Astrocyte (in vitro differentiated cells and primary cell): ENCODE data around the gene TRIO.

ENCODE experiments used
- CTCF ChIP-seq: IDR thresholded peaks from 2 replicates; pipeline ENCODE4 v1.5.1; 2011; ENCODE audit warnings: low read depth, mild to moderate bottlenecking, inconsistent platforms, low read length, moderate library complexity; ENCODE audit not compliant: insufficient read depth
- EZH2 ChIP-seq: IDR thresholded peaks from 2 replicates; pipeline ENCODE4 v1.6.1; 2012; ENCODE audit warnings: mild to moderate bottlenecking, low read length, inconsistent platforms; ENCODE audit not compliant: insufficient read depth

DNA sequence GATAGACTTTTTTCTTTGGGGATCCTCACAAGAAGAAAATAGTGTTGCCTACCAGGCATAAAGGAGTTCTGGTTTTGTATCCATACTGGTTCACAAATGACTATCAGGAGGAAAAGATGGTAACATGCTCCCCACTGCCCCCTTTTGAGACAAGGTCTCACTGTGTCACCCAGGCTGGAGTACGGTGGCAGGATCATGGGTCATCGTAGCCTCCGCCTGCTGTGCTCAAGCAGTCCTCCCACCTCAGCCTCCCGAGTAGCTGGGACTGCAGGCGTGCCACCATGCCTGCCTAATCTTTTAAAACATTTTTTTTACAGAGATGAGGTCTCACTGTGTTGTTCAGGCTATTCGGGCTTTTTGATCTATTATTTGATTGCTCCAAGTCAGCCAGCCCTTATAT, 99.3 kb downstream of the TRIO start:
- TF ChIP-seq EZH2 = no peak
- TF ChIP-seq CTCF = no peak
